T-helper 2 cell treated with Interferon-gamma antibody and Interleukin-4, amounts not matched to agents 5 μg/mL and 100 μg/mL, for 36 hours (primary cell): ENCODE measurements around the gene DNASE1L1.
A peak's percentile ranks its signal among the peaks of the same experiment; 100 is the strongest.

Experiments used
- DNase-seq: peaks from one replicate; pipeline ENCODE4 v3.0.0; 2021; ENCODE audit warnings: low spot score
- H3K27ac Mint-ChIP-seq: one replicate; pipeline ENCODE4 v1.8.0; 2021; ENCODE audit warnings: mild to moderate bottlenecking, mixed read lengths
- H3K27me3 Mint-ChIP-seq: one replicate; pipeline ENCODE4 v1.8.0; 2021; ENCODE audit warnings: low read depth, mixed read lengths
- H3K36me3 Mint-ChIP-seq: one replicate; pipeline ENCODE4 v1.8.0; 2021; ENCODE audit warnings: low read depth, mixed read lengths
- H3K4me1 Mint-ChIP-seq: one replicate; pipeline ENCODE4 v1.8.0; 2021; ENCODE audit warnings: low read depth, mixed read lengths
- H3K4me3 Mint-ChIP-seq: one replicate; pipeline ENCODE4 v1.8.0; 2022; ENCODE audit warnings: mild to moderate bottlenecking, moderate library complexity, mixed read lengths
- H3K9me3 Mint-ChIP-seq: one replicate; pipeline ENCODE4 v1.8.0; 2021; ENCODE audit warnings: mixed read lengths

The DNASE1L1 gene

GRCh38 chrX:154378059-154378798, 30.8 kb downstream of the DNASE1L1 start:
- Mint-ChIP-seq H3K4me3 (peak overlapping the region; percentile 59), H3K4me1 (peaks cover 13% of the 10 kb centered on the region), H3K27me3 (no peaks in the 10 kb centered on the region), H3K36me3 (peaks cover 14% of the 10 kb centered on the region), H3K9me3 (no peaks in the 10 kb centered on the region), H3K27ac (peak overlapping the region; percentile 90)
- no peak for DNase-seq

- no peak overlapping the region for H3K4me3 Mint-ChIP-seq
- H3K4me1 Mint-ChIP-seq, result peaks cover 18% of the 10 kb centered on the region
- no peaks in the 10 kb centered on the region for H3K9me3 Mint-ChIP-seq
- no peaks in the 10 kb centered on the region for H3K27me3 Mint-ChIP-seq
- peak overlapping the region; percentile 57 for H3K27ac Mint-ChIP-seq
- peaks cover 12% of the 10 kb centered on the region for H3K36me3 Mint-ChIP-seq
- no peak for DNase-seq
Observed at GRCh38 chrX:154376774-154377173, 32.3 kb downstream of the DNASE1L1 start.

GRCh38 chrX:154375156-154375504, 33.9 kb downstream of the DNASE1L1 start:
- no peak for DNase-seq
- Mint-ChIP-seq H3K36me3 (peaks cover 7% of the 10 kb centered on the region), H3K27me3 (no peaks in the 10 kb centered on the region), H3K4me1 (peaks cover 13% of the 10 kb centered on the region), H3K4me3 (peak overlapping the region; percentile 45), H3K27ac (peak overlapping the region; percentile 3), H3K9me3 (no peaks in the 10 kb centered on the region)

- H3K4me1 Mint-ChIP-seq, result peaks cover 13% of the 10 kb centered on the region
- no peaks in the 10 kb centered on the region for H3K9me3 Mint-ChIP-seq
- peak within 1 kb of the TSS; percentile 3 for H3K27ac Mint-ChIP-seq
- peak within 1 kb of the TSS; percentile 77 for H3K4me3 Mint-ChIP-seq
- no peaks in the 10 kb centered on the region for H3K27me3 Mint-ChIP-seq
- peaks cover 9% of the 10 kb centered on the region for H3K36me3 Mint-ChIP-seq
- peak; percentile 40 for DNase-seq
Observed at GRCh38 chrX:154374313-154375155, 34.5 kb downstream of the DNASE1L1 start, which contains the start of gene FLNA. Gene FLNA, minus strand, starts transcription at chrX:154374634. Its CDS starts 3,389 bp downstream, at chrX:154371245.

- no peak for DNase-seq
Observed at GRCh38 chrX:154373340-154374306, 35.4 kb downstream of the DNASE1L1 start.

GRCh38 chrX:154372612-154373022, 36.4 kb downstream of the DNASE1L1 start:
- peaks cover 21% of the 10 kb centered on the region for H3K36me3 Mint-ChIP-seq
- H3K9me3 Mint-ChIP-seq, result no peaks in the 10 kb centered on the region
- H3K27me3 Mint-ChIP-seq, result no peaks in the 10 kb centered on the region
- peak overlapping the region; percentile 80 for H3K27ac Mint-ChIP-seq
- peaks cover 18% of the 10 kb centered on the region for H3K4me1 Mint-ChIP-seq
- DNase-seq, result no peak
- H3K4me3 Mint-ChIP-seq, result peak overlapping the region; percentile 82

More at GRCh38 chrX:154373340-154374306, 35.4 kb downstream of the DNASE1L1 start:
- Mint-ChIP-seq H3K4me3 (peak overlapping the region; percentile 77), H3K36me3 (peaks cover 14% of the 10 kb centered on the region), H3K4me1 (peaks cover 13% of the 10 kb centered on the region), H3K27ac (no peak overlapping the region), H3K9me3 (no peaks in the 10 kb centered on the region), H3K27me3 (no peaks in the 10 kb centered on the region)

GRCh38 chrX:154371789-154372300, 37.2 kb downstream of the DNASE1L1 start:
- Mint-ChIP-seq H3K27ac (no peak overlapping the region), H3K36me3 (peaks cover 25% of the 10 kb centered on the region), H3K4me1 (peaks cover 14% of the 10 kb centered on the region), H3K9me3 (no peaks in the 10 kb centered on the region), H3K4me3 (peak overlapping the region; percentile 82), H3K27me3 (no peaks in the 10 kb centered on the region)
- DNase-seq, result no peak

GRCh38 chrX:154371017-154371788, 37.9 kb downstream of the DNASE1L1 start:
- DNase-seq, result peak; percentile 89
- peak overlapping the region; percentile 75 for H3K27ac Mint-ChIP-seq
- peaks cover 14% of the 10 kb centered on the region for H3K4me1 Mint-ChIP-seq
- no peaks in the 10 kb centered on the region for H3K27me3 Mint-ChIP-seq
- H3K4me3 Mint-ChIP-seq, result peak overlapping the region; percentile 76
- peaks cover 28% of the 10 kb centered on the region for H3K36me3 Mint-ChIP-seq
- no peaks in the 10 kb centered on the region for H3K9me3 Mint-ChIP-seq

- H3K36me3 Mint-ChIP-seq, result peaks cover 30% of the 10 kb centered on the region
- peak overlapping the region; percentile 97 for H3K4me3 Mint-ChIP-seq
- no peak for DNase-seq
- H3K4me1 Mint-ChIP-seq, result peaks cover 14% of the 10 kb centered on the region
- no peaks in the 10 kb centered on the region for H3K27me3 Mint-ChIP-seq
- peak overlapping the region; percentile 75 for H3K27ac Mint-ChIP-seq
- no peaks in the 10 kb centered on the region for H3K9me3 Mint-ChIP-seq
Observed at GRCh38 chrX:154370300-154371016, 38.6 kb downstream of the DNASE1L1 start.

GRCh38 chrX:154369449-154370299, 39.4 kb downstream of the DNASE1L1 start:
- DNase-seq, result peak; percentile 70
- Mint-ChIP-seq H3K36me3 (peaks cover 36% of the 10 kb centered on the region), H3K4me1 (peaks cover 16% of the 10 kb centered on the region), H3K4me3 (peak overlapping the region; percentile 97), H3K27ac (peak overlapping the region; percentile 67), H3K9me3 (no peaks in the 10 kb centered on the region), H3K27me3 (no peaks in the 10 kb centered on the region)

- H3K27me3 Mint-ChIP-seq, result no peaks in the 10 kb centered on the region
- H3K36me3 Mint-ChIP-seq, result peaks cover 37% of the 10 kb centered on the region
Observed at GRCh38 chrX:154368630-154369448, 40.2 kb downstream of the DNASE1L1 start.

More at GRCh38 chrX:154368630-154369448, 40.2 kb downstream of the DNASE1L1 start:
- Mint-ChIP-seq H3K4me1 (peaks cover 17% of the 10 kb centered on the region), H3K9me3 (no peaks in the 10 kb centered on the region), H3K27ac (peak overlapping the region; percentile 90), H3K4me3 (peak overlapping the region; percentile 90)
- DNase-seq, result peak; percentile 90
